Stomach (tissue), 4 donors: Measurements from ENCODE around the gene NCOA6.

Experiments
- CTCF ChIP-seq, 7 experiments: fragments of 450-650 bp in 4 of 7; fragments of 200-600 bp in 3 of 7; sonication (generic) in 3 of 7; IDR thresholded peaks; one replicate each; pipeline ENCODE4 v1.5.1; 2016 to 2019; ENCODE audit warnings: antibody characterized with exemption in 7 of 7, control low read depth in 2 of 7, mild to moderate bottlenecking in 1 of 7
- EP300 ChIP-seq: sonication (generic); formaldehyde crosslinking; IDR thresholded peaks from one replicate; pipeline ENCODE4 v1.6.1; 2017; ENCODE audit warnings: antibody characterized with exemption
- POLR2A ChIP-seq, 4 donors: fragments of 450-650 bp; IDR thresholded peaks; one replicate each; pipeline ENCODE4 v1.6.1; 2016; ENCODE audit warnings: antibody characterized with exemption in 4 of 4, control low read depth in 2 of 4, mild to moderate bottlenecking in 1 of 4, moderate library complexity in 1 of 4

- TF ChIP-seq POLR2A (IDR thresholded peaks at IDR 0.05) (no peak), CTCF (IDR thresholded peaks at IDR 0.05) (no peak), EP300 (no peak)
Observed at GRCh38 chr20:34850969-34851368, 25.5 kb upstream of the NCOA6 start.
